NCI-H1930 (cell line): Measurements from ENCODE around the gene FAM181A.

Experiments
- DNase-seq, 2 experiments: peaks; one replicate each; lab custom pipeline; 2025; lab: John Stamatoyannopoulos, UW

FAM181A gene

DNA sequence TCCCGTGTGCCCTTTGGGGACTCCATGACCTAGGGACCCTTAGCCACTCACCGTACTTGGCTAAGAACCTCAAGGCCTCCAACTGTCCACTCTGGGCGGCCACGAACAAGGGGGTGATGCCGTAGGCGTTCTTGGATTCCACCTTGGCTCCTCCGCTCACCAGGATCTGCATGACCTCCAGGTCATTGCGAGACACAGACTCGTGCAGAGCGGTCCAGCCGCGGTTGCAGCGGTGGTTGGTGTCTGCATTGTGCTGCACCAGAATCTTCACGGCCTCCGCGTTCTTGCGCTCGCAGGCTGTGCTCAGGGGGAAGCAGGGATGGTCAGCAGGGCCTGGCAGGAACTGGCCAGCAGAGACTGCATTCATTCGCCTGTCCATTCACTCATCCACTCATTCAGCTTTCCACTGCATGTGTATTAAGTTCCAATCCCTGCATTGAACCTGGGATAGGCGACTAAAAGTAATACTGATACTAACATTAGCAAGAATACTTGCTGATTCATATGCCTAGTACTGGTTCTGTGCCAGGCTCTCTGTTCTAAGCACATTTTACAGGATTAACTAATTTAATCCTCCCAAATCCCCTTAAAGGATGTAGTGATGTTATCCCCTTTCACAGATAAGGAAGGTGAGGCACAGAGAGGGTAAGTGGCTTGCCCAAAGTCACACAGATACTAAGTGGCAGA lies 23.9 kb downstream of the FAM181A start:
- DNase-seq = no peak

DNA sequence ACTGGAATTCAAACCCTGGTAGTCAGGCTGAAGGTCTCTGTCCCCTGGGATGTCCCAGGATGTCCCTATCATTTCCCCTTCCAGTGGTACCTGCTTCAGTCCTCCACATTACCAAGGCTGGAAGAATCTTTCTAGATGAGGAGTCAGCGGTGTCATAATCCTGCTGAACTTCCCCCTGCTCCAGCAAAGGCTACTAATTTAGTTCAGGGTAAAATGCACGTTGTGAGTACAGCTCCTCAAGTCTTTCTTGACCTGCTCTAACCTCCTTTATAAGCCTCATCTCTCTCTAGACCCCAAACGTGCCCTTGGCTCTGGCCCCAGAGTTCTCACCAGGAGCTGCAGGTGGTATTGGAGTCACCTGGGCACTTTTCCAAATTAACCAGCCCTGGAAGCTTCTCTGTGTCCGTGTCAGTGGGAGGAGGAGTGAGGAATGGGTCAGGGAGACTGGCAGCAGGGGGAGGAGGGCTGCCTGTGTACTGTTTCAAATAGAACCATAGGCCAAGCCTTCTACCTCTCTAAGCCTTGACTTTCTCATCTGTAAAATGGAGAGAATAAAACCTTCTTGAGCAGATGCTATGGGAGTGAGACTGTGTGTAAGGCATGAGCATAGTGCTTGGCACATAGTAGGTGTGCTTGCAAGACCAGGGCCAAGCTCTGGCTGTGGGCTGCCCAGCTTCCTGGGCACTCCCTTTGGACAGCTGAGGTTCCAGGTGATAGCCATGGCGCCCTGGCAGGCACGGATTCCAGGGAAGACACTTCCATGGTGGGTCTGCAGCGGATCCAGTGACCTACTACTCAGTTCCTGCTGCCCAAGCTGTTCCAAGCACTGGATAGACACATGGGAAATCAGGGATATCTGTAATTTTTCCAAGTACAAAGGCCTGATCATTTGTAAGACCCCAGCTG lies 24.7 kb downstream of the FAM181A start:
- no peak for DNase-seq

DNA sequence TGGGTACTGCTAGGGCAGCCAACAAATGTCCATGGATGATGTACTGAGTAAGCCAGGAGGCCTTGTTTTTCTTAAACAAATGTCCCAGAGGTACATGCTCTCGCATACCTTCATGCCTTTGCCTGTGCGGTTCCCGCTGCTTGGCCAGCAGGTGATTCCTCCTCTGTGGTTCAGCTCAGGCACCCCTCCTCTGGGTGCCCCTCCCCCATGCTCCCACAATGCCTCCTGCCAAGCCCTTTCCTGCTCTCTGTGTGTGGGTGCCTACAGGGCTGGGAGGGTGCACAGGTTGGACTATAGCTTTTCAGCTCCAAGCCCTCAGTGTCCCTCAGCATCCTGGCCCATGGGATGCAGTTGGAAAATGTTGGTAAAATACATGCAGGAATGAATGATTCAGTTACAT lies 25.7 kb downstream of the FAM181A start:
- DNase-seq = no peak

DNA sequence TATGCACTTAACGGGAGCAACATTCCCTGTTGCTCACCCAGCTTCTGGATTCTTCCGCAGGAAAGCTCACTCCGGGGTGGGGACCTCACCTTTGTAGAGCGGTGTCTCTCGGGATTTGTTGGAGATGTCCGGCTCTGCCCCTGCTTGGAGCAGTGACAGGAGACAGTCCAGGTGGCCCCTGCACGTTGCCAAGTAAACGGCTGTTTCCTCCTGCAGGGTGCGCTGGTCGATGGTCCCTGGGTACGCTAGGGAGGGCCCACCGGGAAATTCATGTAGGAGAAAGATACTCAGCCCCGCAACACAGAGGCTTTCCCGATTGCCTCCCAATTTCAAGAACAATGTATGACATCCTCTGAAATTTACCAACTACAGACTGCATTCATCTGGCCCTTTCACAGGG lies 26.1 kb downstream of the FAM181A start:
- no peak for DNase-seq

DNA sequence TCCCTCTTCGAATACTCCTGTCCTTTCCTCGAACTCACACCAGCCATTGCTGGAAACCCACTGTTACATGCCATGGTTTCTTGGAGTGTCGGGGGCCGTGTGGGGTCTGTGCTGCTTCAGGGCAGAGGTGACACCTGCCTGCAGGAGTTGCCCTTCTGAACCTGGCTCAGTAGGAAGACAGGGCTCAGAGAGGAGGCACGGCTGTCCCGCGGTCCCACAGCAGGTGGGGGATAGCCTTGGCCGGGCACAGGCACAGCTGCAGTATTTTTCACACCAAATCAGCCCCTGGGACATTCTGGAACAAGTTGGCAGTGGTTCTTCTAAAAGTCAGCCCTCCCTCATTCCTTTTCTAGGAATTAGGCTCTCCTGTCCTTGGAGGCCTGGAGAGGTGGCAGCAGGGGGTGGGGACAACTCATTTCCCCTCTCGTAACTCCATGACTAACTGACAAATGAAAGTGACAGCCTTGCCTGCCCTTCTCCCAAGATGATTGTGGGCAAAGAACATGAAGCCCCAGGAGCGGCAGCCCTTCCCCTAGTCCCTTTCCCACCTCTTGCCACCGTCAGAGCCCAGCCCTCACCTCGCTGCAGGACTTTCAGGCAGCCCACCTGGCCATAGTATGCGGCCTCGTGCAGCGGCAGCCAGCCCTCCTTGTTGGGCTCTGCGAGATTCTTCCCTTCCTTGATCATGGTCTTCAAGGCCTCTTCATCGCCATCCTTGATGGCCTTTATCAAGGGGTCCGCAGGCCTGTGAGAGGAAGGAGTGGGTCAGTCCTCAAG lies 26.8 kb downstream of the FAM181A start:
- DNase-seq = no peak

DNA sequence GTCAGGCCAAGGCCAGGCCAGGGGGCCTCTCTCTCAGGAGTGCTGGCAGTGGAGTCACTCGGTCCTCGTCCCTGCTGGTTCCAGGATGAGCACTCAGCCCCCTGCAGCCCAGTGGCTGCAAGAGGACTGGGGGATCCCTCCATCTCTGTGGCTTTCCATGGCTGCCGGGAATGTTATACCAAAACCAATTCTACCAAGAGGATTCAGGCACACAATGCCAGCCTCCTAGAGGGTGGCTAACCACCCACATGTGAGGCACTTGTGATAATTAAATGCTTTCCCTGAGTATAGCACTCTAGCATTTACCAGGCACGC lies 27.3 kb downstream of the FAM181A start:
- DNase-seq = no peak

DNA sequence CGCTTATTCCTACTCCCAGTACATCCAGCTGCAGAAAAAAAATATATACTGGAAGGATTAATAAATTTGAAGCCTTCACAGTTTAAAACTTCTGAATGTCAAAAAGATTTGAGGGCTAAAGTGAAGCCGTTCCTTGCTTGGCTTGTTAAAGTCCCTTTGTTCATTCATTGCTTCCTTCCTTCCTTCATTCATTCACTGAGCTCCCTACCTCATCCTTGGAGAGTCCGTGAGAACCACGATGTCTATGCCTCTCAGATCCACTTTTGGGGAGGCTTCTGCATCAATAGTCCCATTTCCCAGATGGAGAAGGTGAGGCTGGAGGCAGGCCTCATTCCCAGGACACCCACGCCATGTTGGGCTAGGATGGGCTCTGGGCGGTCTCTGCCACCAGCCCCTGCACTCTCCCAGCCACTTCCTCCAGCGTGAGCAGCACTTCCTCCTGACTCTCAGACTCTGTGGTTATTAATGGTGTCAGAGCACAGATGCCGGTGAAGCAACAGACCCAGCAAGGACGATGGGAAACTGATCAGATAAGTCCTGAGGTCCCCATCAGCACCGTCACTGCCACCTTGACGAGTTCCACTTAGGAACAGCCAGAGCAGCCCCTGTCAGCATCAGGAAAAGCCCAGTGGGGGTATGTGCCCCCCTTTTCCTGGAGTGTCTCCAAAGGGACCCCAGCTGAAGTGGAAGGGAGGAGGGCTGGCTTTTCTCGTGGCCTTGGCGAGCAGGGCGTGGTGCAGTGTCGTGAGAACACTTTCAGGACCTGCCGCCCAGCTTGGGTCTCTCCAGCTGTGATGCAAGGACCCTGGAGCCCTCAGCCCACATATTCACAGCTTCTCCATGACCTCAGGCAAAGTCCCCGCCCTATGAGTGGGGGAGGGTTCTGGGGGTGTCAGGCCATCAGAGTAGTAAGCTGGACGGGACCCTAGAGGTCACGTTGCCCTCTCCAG lies 28.0 kb downstream of the FAM181A start:
- no peak for DNase-seq

DNA sequence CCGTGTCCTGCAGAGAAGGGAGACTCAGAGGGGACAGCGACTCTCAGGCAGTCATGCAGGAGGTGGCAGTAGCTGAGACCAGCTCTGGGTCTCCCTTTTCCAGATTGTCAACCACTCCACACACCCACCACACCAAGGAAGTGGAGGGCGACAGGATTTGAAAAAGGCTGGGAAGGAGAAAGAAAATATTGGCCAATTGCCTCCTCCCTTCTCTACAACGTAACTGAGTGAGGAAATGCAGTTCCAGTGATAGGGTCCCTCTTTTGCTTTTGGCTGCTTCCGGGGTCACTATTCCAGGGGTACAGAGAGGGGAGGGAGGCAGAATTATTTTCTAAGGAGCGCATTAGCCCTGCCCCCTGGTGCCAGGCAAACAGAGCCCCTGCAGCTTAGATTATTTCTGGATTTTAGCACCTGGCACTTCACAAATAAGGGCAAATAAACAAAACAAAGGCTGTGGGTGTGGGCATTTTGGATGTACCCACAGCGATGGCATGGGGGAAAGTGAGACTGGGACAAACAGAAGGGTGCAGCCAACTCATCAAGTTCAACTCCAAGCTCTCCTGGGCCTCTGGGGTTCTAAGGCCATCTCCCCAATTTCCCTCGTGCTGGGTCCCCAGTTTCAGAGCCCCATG lies 28.8 kb downstream of the FAM181A start:
- DNase-seq = no peak

DNA sequence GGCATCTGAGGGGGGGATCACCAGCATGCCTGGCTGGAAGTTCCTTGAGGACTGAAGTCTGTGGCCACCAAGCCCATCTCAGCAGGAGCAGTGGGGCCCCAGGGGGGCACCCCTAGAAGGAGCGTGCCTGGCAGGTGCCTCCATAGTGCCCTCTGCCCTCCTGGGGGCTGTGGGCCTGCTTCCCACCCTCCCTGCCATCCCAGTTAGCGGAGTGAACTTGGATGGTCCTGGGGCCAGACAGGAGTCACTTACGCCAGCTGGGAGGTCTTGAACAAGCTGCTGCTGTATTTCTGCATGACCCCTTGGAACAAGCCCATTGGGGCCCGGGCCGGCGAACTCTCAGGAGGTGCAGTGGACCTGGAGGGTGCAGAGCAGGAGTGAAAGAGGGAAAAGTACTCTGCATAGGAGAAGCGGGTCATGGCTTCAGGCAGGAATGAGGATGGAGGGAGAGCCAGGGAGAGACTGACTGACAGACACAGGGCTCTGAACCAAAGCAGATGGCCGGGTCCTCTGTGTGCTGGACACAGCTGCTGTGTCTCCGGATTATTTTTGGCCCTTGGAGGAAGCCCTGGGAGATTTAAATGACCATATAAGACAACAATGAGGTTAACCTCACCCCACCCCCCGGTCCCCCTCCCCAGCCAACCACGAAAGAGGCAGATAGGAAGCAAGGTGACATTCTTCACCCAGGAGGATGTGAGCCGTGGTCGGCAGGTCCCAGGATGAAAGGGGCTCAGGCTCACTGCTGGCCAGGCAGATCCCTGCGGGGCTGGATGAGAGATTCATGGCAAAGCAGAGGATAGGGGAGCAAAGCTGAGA lies 29.6 kb downstream of the FAM181A start:
- DNase-seq = no peak

DNA sequence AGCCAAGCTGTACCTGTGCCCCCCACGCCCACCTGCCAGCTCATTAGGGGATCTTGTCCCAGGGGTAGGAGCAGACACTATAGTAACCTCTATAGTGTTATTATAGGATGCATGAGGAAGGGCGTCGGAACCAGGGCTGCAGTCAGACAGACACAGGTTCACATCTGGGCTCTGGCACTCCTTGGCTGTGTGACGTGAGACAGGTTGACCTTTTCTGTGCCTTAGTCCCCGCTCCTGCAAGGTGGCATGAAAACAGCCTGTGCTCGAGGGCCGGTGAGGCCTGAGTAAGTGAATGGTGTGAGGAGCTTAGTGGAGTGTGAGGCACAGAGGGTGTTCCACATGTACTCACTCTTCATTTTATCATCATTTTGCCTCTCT lies 30.2 kb downstream of the FAM181A start:
- no peak for DNase-seq

DNA sequence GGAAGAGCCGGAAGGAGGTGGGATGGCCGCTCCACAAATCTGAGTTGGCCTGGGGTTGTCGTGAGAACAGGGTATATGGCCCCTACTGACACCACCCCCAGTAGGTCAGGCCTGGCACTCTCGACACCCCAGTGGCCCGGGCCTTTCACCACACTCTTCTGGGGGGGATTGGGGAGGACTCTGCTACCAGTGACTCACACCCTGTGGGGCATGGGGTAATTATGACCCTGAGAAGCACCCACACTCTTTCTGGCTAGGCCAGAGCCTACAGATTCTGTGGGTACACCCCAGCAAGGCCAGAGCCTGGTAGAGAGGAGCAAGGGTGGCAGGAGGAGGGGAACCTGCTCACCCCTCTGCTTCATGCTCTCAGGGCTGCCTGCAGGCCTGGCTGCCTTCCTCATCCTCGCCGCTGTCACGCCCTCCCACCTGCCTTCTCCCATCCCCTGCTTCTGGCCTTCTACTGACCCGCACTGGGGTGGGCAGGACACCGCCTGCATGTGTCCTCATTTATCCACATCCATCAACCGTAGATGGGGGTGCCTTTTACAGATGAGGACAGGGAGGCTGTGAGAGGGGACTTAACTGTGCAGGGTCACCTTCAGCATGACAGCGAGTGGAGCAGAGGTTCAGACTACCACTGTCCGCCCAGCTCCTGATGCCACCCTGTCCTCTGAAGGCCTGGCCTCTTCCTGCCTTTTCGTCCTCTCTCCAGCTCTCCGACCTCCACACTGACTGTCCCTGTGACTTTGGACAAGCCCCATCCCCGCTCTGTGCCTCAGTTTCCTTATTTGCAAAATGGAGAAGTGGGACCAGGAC lies 30.8 kb downstream of the FAM181A start:
- DNase-seq = no peak

DNA sequence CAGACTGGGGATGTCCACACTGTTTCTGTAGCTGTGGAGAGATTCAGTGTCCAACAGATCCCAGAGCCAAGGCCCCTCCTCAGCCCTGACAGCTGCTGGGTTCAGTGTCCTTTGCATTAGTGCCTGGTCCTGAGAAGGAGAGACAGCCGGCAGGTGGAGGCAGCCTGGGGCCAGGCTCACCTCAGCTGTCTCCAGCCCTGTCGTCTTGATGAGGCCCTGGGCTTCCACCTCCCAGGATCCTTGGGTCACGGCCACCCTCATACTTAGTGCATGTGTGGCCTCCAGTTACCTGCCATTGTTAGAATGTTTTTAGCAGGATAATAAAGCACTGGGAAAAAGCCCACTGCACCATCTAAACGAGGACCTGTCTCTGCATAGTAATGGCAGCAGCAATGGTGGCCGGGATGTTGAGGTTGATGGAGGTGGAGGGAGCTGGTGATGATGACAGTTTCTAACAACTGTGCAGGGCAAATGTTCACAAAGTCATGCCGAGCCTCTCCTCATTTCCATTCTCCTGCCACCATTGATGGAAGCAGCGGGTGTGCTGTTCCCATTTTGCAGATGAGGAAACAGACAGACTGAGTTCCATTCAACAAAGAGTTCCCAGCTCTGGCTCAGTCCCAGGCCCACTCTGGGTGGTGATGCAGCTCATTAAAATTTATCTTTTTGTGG lies 31.6 kb downstream of the FAM181A start:
- no peak for DNase-seq

DNA sequence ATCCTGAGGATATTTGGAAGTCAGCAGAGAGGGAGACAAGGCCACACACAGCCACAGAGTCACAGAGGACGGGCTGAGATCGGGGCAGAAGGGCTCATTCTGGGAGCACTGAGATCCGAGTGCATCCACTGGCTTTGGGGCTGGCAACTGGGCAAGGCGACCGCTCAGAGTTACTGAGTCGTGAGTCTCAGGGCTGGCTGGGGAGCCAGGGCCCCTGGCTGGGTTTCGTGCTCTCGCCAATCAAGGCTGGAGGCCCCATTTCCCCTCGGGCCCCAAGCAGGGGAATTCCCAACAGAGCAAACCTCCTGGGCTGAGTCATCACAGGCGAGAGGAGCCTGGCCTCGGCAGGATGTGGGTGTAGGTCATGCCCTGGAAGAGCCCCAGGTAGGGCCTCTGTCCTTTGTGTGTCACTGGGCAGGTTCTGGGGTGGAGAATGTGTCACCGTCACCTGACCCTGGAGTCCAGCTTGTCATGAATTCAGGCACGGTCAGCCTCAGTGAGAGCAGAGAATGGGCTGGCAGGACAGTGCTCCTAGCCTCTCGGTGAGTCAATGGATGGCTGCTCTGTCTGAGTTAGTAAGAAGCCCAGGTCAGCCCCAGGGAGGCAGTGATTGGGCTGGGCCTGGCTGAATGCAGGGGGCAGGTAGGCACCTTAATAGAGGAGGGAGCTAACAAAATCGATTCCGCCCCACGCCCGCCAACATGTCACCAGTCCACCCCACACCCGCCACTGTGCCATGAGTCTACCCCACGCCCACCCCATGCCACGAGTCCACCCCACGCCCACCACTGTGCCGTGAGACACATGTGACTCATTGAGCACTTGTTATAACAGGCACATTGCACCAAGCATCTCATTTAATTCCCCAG lies 32.3 kb downstream of the FAM181A start:
- DNase-seq = no peak

DNA sequence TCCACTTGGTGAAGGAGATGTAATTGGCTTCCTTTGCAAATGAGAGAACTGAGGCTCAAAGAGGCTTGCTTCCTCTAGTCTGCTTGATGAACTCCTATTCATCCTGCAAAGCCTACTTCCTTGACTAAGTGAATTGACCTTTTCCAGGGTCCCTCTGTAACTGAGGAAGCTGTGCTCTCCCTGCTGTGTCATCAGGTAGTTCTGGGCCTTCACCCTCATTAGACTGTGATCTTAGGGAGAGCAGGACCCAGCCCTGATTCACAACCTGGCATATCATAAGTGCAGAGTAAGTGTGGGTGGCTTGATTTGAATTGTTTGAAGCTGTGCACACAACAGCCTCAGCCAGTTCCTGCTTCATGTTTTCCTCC lies 32.9 kb downstream of the FAM181A start:
- DNase-seq = no peak

DNA sequence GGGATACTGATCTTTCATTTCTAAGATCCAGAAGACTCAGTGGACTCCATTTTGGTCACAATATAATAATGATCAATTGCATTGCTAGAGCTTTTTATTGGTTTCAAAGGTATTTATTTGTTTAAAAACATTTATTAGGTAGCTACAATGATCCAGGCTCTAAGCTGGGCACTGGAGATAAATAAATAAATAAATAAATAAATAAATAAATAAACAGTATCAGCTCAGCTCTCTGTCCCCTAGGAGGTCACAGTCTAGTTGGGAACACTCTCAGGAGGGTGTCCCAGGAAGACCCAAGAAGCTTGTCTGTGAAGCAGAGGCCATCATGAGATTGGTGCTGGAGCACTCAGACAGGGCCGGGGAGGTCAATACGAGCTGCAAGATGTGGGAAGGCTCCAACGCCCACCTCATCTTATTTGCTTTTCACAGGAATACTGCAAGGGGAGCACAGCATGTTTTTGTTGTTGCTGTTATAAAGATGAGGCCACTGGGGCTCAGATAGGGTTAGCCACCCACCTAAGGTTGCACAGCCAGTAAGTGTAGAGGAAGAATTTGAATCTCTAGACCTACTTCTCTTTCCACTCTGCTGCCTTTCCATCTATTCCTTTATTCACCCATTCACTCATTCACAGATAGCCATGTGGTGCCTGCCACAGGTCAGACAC lies 33.8 kb downstream of the FAM181A start:
- DNase-seq = no peak

DNA sequence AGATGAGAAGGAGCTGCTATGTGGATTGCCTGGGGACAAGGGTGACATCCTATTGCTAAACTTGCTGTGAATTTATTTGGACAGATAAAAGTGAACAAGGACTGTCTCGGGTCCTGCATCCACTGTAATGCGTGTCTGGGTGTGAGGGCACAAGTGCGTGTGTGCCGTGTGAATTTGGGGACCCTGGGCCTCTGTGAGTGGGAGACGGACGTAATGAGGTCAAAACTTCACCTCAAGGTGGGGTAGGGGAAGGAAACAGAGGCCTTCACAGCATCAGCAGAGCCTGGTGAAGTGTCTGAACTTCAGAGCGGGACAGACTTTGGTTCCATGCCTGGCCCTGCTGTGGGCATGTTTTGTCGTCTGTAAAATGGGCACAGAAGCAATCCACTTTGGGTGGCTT lies 34.5 kb downstream of the FAM181A start:
- no peak for DNase-seq
